IMR-90 (cell line): ENCODE measurements around the gene GPC5. TPM values are rescaled to one million over a fixed set of nuclear protein-coding genes. Genes with fewer than 3 reads are reported as not detected.

Source experiments
- ATAC-seq: fragments of 200-7000 bp; cut with Tn5 transposase; 2 replicates; pipeline ENCODE4 v1.9.1; 2020; ENCODE audit warnings: low read depth, mild to moderate bottlenecking, moderate library complexity
- BruUV-seq: library from RNA; stranded (reverse); fragments of 400-500 nt; replicated peaks from 2 replicates; lab custom pipeline; 2021; lab: Mats Ljungman, UMichigan
- CTCF ChIA-PET: fragments of 300-600 bp; formaldehyde crosslinking; extraction: SDS; loops from one replicate; lab custom pipeline; 2021; ENCODE audit warnings: antibody characterized with exemption; lab: Yijun Ruan, JAX
- POLR2A ChIA-PET: fragments of 300-600 bp; sonication (Branson Sonifier 250); formaldehyde crosslinking; loops from one replicate; lab custom pipeline; 2022; ENCODE audit warnings: antibody characterized with exemption; ENCODE audit not compliant: unreplicated experiment; lab: Charles Lee
- DNase-seq: peaks from one replicate; pipeline ENCODE4 v3.0.0; 2013
- H2AFZ ChIP-seq: replicated peaks from 2 replicates; pipeline ENCODE3; 2013; ENCODE audit warnings: low read length, mild to moderate bottlenecking; ENCODE audit not compliant: poor library complexity
- H2AK5ac ChIP-seq: 2 replicates; pipeline ENCODE4 v1.6.1; 2013; ENCODE audit warnings: low read depth, low read length, inconsistent platforms
- H2AK9ac ChIP-seq: replicated peaks from 2 replicates; pipeline ENCODE3; 2013; ENCODE audit warnings: mild to moderate bottlenecking, low read depth, low read length, moderate library complexity; ENCODE audit not compliant: poor library complexity
- H2BK120ac ChIP-seq: 2 replicates; pipeline ENCODE4 v1.6.1; 2013; ENCODE audit warnings: low read depth, low read length, inconsistent platforms
- H2BK15ac ChIP-seq: 3 replicates; pipeline ENCODE4 v1.6.1; 2013; ENCODE audit warnings: low read depth, low read length, inconsistent platforms
- H2BK20ac ChIP-seq: 2 replicates; pipeline ENCODE4 v1.6.1; 2013; ENCODE audit warnings: low read depth, mild to moderate bottlenecking, inconsistent platforms, low read length, moderate library complexity
- H2BK5ac ChIP-seq: 2 replicates; pipeline ENCODE4 v1.6.1; 2013; ENCODE audit warnings: mild to moderate bottlenecking, low read depth, low read length, inconsistent platforms; ENCODE audit not compliant: poor library complexity, severe bottlenecking
- H3K14ac ChIP-seq: replicated peaks from 2 replicates; pipeline ENCODE4 v1.6.1; 2013; ENCODE audit warnings: low read depth, low read length, inconsistent platforms
- H3K18ac ChIP-seq: 2 replicates; pipeline ENCODE4 v1.6.1; 2013; ENCODE audit warnings: low read depth, low read length, control low read depth
- H3K23ac ChIP-seq: 2 replicates; pipeline ENCODE4 v1.6.1; 2013; ENCODE audit warnings: low read depth, low read length, inconsistent platforms
- H3K27ac ChIP-seq: 2 replicates; pipeline ENCODE4 v1.5.1; 2013; ENCODE audit warnings: mild to moderate bottlenecking, control low read depth, low read length; ENCODE audit not compliant: insufficient read depth
- H3K27me3 ChIP-seq: 2 replicates; pipeline ENCODE4 v1.6.1; 2013; ENCODE audit warnings: low read length; ENCODE audit not compliant: control insufficient read depth, insufficient read depth
- H3K36me3 ChIP-seq: 2 replicates; pipeline ENCODE4 v1.6.1; 2013; ENCODE audit warnings: low read length, mixed read lengths; ENCODE audit not compliant: control insufficient read depth, insufficient read depth
- H3K4ac ChIP-seq: 2 replicates; pipeline ENCODE4 v1.6.1; 2013; ENCODE audit warnings: low read depth, low read length, inconsistent platforms
- H3K4me1 ChIP-seq: 2 replicates; pipeline ENCODE4 v1.6.1; 2013; ENCODE audit warnings: low read length, mixed read lengths; ENCODE audit not compliant: control insufficient read depth, insufficient read depth
- H3K4me2 ChIP-seq: 2 replicates; pipeline ENCODE4 v1.6.1; 2013; ENCODE audit warnings: low read depth, mild to moderate bottlenecking, control low read depth, low read length, moderate library complexity
- H3K4me3 ChIP-seq: 2 replicates; pipeline ENCODE4 v1.5.1; 2013; ENCODE audit warnings: low read depth, mild to moderate bottlenecking, control low read depth, low read length, moderate library complexity; ENCODE audit not compliant: insufficient read depth
- H3K56ac ChIP-seq: 2 replicates; pipeline ENCODE4 v1.6.1; 2013; ENCODE audit warnings: low read length, inconsistent platforms; ENCODE audit not compliant: insufficient read depth; ENCODE audit errors: extremely low read depth
- H3K79me1 ChIP-seq, 2 experiments: 2 replicates each; pipeline ENCODE4 v1.6.1; 2013; ENCODE audit warnings: low read length in 2 of 2, inconsistent platforms in 1 of 2, low read depth in 1 of 2
- H3K9ac ChIP-seq: 2 replicates; pipeline ENCODE4 v1.6.1; 2013; ENCODE audit warnings: low read depth, low read length, control low read depth
- H3K9me1 ChIP-seq: 2 replicates; pipeline ENCODE4 v1.6.1; 2013; ENCODE audit warnings: low read length, inconsistent platforms; ENCODE audit not compliant: insufficient read depth
- H3K9me3 ChIP-seq: 2 replicates; pipeline ENCODE4 v1.6.1; 2013; ENCODE audit warnings: low read length; ENCODE audit not compliant: control insufficient read depth, insufficient read depth
- H4K20me1 ChIP-seq: 2 replicates; pipeline ENCODE4 v1.6.1; 2013; ENCODE audit warnings: low read length, inconsistent platforms; ENCODE audit not compliant: insufficient read depth
- H4K5ac ChIP-seq: 2 replicates; pipeline ENCODE4 v1.6.1; 2013; ENCODE audit warnings: mild to moderate bottlenecking, low read depth, low read length, control low read depth
- H4K8ac ChIP-seq, 2 experiments: 2 replicates each; pipeline ENCODE4 v1.6.1; 2013; ENCODE audit warnings: low read depth in 2 of 2, low read length in 2 of 2, control low read depth in 1 of 2, inconsistent platforms in 1 of 2
- H4K91ac ChIP-seq: 2 replicates; pipeline ENCODE4 v1.6.1; 2013; ENCODE audit warnings: low read depth, low read length, inconsistent platforms; ENCODE audit not compliant: insufficient read depth
- BHLHE40 ChIP-seq: fragments of 150-350 bp; IDR thresholded peaks from 2 replicates; pipeline ENCODE4 v1.6.1; 2016; ENCODE audit warnings: mild to moderate bottlenecking, low read depth, low read length
- FOS ChIP-seq: fragments of 150-350 bp; IDR thresholded peaks from 2 replicates; pipeline ENCODE4 v1.6.1; 2016; ENCODE audit warnings: low read depth, low read length
- MAFK ChIP-seq: IDR thresholded peaks from 2 replicates; pipeline ENCODE4 v1.6.1; 2012; ENCODE audit warnings: low read depth, low read length, improper control_type of control experiment
- MAZ ChIP-seq: IDR thresholded peaks from 2 replicates; pipeline ENCODE4 v1.6.1; 2012; ENCODE audit warnings: low read depth, mild to moderate bottlenecking, low read length, improper control_type of control experiment, moderate library complexity, borderline replicate concordance
- POLR2A ChIP-seq: IDR thresholded peaks from 2 replicates; pipeline ENCODE4 v1.6.1; 2012; ENCODE audit warnings: mild to moderate bottlenecking, low read depth, low read length
- RAD21 ChIP-seq: IDR thresholded peaks from 2 replicates; pipeline ENCODE4 v1.6.1; 2012; ENCODE audit warnings: low read length, improper control_type of control experiment
- RFX5 ChIP-seq: IDR thresholded peaks from 2 replicates; pipeline ENCODE4 v1.8.0; 2012; ENCODE audit warnings: low read depth, mild to moderate bottlenecking, low read length, moderate library complexity
- SMC3 ChIP-seq: fragments of 150-350 bp; IDR thresholded peaks from 2 replicates; pipeline ENCODE4 v1.6.1; 2016; ENCODE audit warnings: low read depth, mild to moderate bottlenecking, antibody characterized with exemption, low read length, moderate library complexity
- dilution Hi-C: fragments of 300-500 bp; cut with HindIII; formaldehyde crosslinking; loops from one replicate; pipeline ENCODE4 v1.14.3; 2018; ENCODE audit warnings: low sequenced_read_pairs; ENCODE audit not compliant: unreplicated experiment
- in situ Hi-C: fragments of 300-500 bp; cut with MboI; formaldehyde crosslinking; loops from 3 replicates; pipeline ENCODE4 v1.14.3; 2019; ENCODE audit warnings: low sequenced_read_pairs, inconsistent platforms, mixed read lengths
- intact Hi-C: fragments of 100-400 bp; cut with micrococcal nuclease; formaldehyde crosslinking; loops from 2 replicates; pipeline ENCODE4 v1.10.0; 2022
- polyA plus RNA-seq, 3 experiments: library from polyadenylated mRNA; depleted of rRNA; stranded (reverse); fragments of >200 nt; gene quantifications; 2 replicates each; pipeline ENCODE4 v1.2.3, GENCODE V29; 2012; ENCODE audit warnings: low replicate concordance in 1 of 3
- total RNA-seq: library from RNA; depleted of rRNA; stranded (reverse); fragments of >200 nt; gene quantifications from 2 replicates; pipeline ENCODE4 v1.2.3, GENCODE V29; 2012
- TF ChIP-seq, protein P1 (sequence below): fragments of 150-350 bp; IDR thresholded peaks from 2 replicates; pipeline ENCODE4 v1.6.1; 2017; ENCODE audit warnings: mild to moderate bottlenecking, antibody characterized with exemption, low read length, low read depth
- TF ChIP-seq, protein P2 (sequence below): conservative IDR thresholded peaks from 2 replicates; pipeline ENCODE4 v1.5.1; 2012; ENCODE audit warnings: mild to moderate bottlenecking, low read depth, low read length, improper control_type of control experiment

The GPC5 gene
- total and polyA plus RNA-seq, 2 of the 4 experiments (the other 2 are of a cell fraction) = 0.94 to 1.8 TPM

DNA sequence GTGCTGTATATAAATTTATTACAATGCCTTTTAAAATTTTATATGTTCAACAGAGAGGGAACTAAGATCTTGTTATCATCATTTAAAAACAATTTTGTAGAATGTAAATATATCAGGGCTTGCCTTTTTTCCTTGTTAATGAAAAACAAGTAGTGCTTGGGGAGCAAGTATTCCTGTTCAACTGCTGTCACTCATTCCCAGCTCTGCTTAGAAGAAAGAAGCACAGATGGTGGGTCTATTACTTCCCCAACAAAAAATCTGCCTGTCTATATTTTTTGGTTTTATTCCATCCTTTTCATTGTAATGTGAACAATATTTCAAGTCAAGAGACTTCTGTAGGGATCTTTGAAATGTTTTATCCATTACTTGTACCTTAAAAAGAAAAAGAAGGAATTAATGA lies 503.9 kb downstream of the GPC5 start:
- Histone ChIP-seq H2BK120ac (no peak overlapping the region), H2BK5ac (no peak overlapping the region), H3K4ac (no peak overlapping the region), H4K8ac (no peak overlapping the region), H2BK15ac (no peak overlapping the region), H3K56ac (no peak overlapping the region), H4K5ac (no peak overlapping the region), H3K14ac (no peak overlapping the region), H2AK5ac (no peak overlapping the region), H4K91ac (no peak overlapping the region), H3K18ac (no peak overlapping the region), H4K20me1 (no peaks in the 10 kb centered on the region), H2AFZ (no peak overlapping the region), H3K9me1 (no peaks in the 10 kb centered on the region), H2AK9ac (no peak overlapping the region), H3K23ac (no peak overlapping the region), H3K79me1 (no peaks in the 10 kb centered on the region), H3K27me3 (no peaks in the 10 kb centered on the region), H3K9me3 (no peaks in the 10 kb centered on the region), H2BK20ac (no peak overlapping the region), H3K4me1 (no peaks in the 10 kb centered on the region), H3K4me3 (no peak overlapping the region), H3K4me2 (no peak overlapping the region), H3K27ac (no peak overlapping the region), H3K9ac (no peak overlapping the region), H3K36me3 (no peaks in the 10 kb centered on the region)
- intact Hi-C loops (no loop called here), dilution Hi-C loops (no loop called here), in situ Hi-C loops (no loop called here)
- TF ChIP-seq RFX5 (no peak), FOS (no peak), SMC3 (no peak), MAFK (no peak), POLR2A (no peak), BHLHE40 (no peak), MAZ (no peak), RAD21 (no peak)
- TF ChIP-seq, protein P1, sequence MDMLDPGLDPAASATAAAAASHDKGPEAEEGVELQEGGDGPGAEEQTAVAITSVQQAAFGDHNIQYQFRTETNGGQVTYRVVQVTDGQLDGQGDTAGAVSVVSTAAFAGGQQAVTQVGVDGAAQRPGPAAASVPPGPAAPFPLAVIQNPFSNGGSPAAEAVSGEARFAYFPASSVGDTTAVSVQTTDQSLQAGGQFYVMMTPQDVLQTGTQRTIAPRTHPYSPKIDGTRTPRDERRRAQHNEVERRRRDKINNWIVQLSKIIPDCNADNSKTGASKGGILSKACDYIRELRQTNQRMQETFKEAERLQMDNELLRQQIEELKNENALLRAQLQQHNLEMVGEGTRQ = no peak
- TF ChIP-seq, protein P2, sequence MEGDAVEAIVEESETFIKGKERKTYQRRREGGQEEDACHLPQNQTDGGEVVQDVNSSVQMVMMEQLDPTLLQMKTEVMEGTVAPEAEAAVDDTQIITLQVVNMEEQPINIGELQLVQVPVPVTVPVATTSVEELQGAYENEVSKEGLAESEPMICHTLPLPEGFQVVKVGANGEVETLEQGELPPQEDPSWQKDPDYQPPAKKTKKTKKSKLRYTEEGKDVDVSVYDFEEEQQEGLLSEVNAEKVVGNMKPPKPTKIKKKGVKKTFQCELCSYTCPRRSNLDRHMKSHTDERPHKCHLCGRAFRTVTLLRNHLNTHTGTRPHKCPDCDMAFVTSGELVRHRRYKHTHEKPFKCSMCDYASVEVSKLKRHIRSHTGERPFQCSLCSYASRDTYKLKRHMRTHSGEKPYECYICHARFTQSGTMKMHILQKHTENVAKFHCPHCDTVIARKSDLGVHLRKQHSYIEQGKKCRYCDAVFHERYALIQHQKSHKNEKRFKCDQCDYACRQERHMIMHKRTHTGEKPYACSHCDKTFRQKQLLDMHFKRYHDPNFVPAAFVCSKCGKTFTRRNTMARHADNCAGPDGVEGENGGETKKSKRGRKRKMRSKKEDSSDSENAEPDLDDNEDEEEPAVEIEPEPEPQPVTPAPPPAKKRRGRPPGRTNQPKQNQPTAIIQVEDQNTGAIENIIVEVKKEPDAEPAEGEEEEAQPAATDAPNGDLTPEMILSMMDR = no peak
- CTCF ChIA-PET = no interaction called here
- BruUV-seq = no TSS peak
- POLR2A ChIA-PET = no interaction called here
- ATAC-seq (no peak), DNase-seq (no peak)
